Measurements from ENCODE around the gene PIN1. TPM values are rescaled to one million over a fixed set of nuclear protein-coding genes. Genes with fewer than 3 reads are reported as not detected.

The PIN1 gene
- total and polyA plus RNA-seq, 2 of the 8 experiments (the other 6 are each of a cell fraction or from before 2014, with no cell fraction given) = 78.3 to 90.8 TPM

GRCh38 chr19:9891609-9892373, 56.7 kb downstream of the PIN1 start:
- H2AFZ ChIP-seq (ENCODE audit: low read length) = no peak overlapping the region
- H3K4me2 ChIP-seq (ENCODE audit: insufficient read depth in 1 of 2, low read depth in 2 of 2, low read length in 2 of 2) = no peak overlapping the region
- H2BK120ac ChIP-seq (replicated peaks; ENCODE audit: low read depth, low read length) = no peak overlapping the region
- no peaks in the 10 kb centered on the region; a peak in 2 of 4 replicates for H3K79me2 ChIP-seq (ENCODE audit: control insufficient read depth in 1 of 2, insufficient read depth in 2 of 2, low read length in 2 of 2)
- H4K91ac ChIP-seq (replicated peaks; ENCODE audit: insufficient read length, low read length) = no peak overlapping the region
- H3K27ac ChIP-seq (ENCODE audit: low read depth, low read length) = no peak overlapping the region
- 85% methylated on average over 6 of the region's 6 CpGs; no CpG with 5 or more reads in 1 of the 2 experiments for WGBS, 2 experiments (ENCODE audit: extremely low coverage in 1 of 2, insufficient coverage in 1 of 2, insufficient read length in 1 of 2, insufficient replicate concordance in 2 of 2, low coverage in 1 of 2, low lambda C conversion rate in 2 of 2, missing lambda C conversion rate in 1 of 2)
- H3K18ac ChIP-seq (ENCODE audit: extremely low read depth, low read length) = no peak overlapping the region
- H3K4me3 ChIP-seq (ENCODE audit: extremely low read depth in 1 of 4, insufficient read depth in 2 of 4, low read depth in 3 of 4, low read length in 4 of 4) = no peak overlapping the region
- peaks cover 3 to 6% of the 10 kb centered on the region in 2 experiments for H4K20me1 ChIP-seq (replicated peaks in 1 of 2; ENCODE audit: control insufficient read depth in 1 of 2, insufficient read depth in 2 of 2, low read length in 2 of 2)
- H4K8ac ChIP-seq (ENCODE audit: extremely low read depth, insufficient read depth, low read length) = no peak overlapping the region
- H3K4me1 ChIP-seq (replicated peaks in 1 of 4; ENCODE audit: control insufficient read depth in 3 of 4, insufficient read depth in 4 of 4, low read length in 3 of 4) = no peaks in the 10 kb centered on the region
- no peak overlapping the region for H2BK12ac ChIP-seq (ENCODE audit: low read depth, low read length)
- H2BK20ac ChIP-seq (ENCODE audit: low read length) = no peak overlapping the region
- no peak overlapping the region for H3K4ac ChIP-seq (replicated peaks; ENCODE audit: insufficient read length, low read depth, low read length)
- TF ChIP-seq SP1 (IDR thresholded peaks at IDR 0.05; ENCODE audit: low read depth, low read length) (no peak), SRF (IDR thresholded peaks at IDR 0.05; ENCODE audit: low read depth, low read length) (no peak), MAX (IDR thresholded peaks at IDR 0.05) (no peak), EP300 (IDR thresholded peaks at IDR 0.05; ENCODE audit: borderline replicate concordance in 1 of 2, low read depth in 2 of 2, low read length in 2 of 2) (no peak), POLR2A (IDR thresholded peaks at IDR 0.05; ENCODE audit: control extremely low read depth in 1 of 2, low read depth in 2 of 2, low read length in 2 of 2) (no peak), HDAC2 (IDR thresholded peaks at IDR 0.05; ENCODE audit: borderline replicate concordance in 1 of 2, low read depth in 2 of 2, low read length in 2 of 2) (no peak), RFX5 (IDR thresholded peaks at IDR 0.05; ENCODE audit: borderline replicate concordance, low read depth, low read length) (no peak), TAF7 (optimal IDR thresholded peaks at IDR 0.05; ENCODE audit: borderline replicate concordance, low read depth, low read length) (no peak)
- CTCF ChIA-PET (ENCODE audit: partially characterized antibody) = no interaction called here
- H2BK5ac ChIP-seq (ENCODE audit: low read depth, low read length) = no peak overlapping the region
- POLR2A ChIA-PET (ENCODE audit: partially characterized antibody) = interaction anchor here (1.0 kb wide), 1 partner anchor 9 kb away, joined by 4 read pairs; no protein-coding TSS in a partner anchor
- no peak for FAIRE-seq
- H3K14ac ChIP-seq (ENCODE audit: insufficient read length) = no peak overlapping the region
- no peak overlapping the region for H4K5ac ChIP-seq (ENCODE audit: insufficient read length, low read depth, low read length)
- H3K36me3 ChIP-seq (ENCODE audit: control insufficient read depth in 2 of 4, insufficient read depth in 4 of 4, low read length in 3 of 4) = no peaks in the 10 kb centered on the region; a peak in 1 of 8 replicates
- no peak overlapping the region for H2BK15ac ChIP-seq (ENCODE audit: low read length)
- no peak overlapping the region for H3K9ac ChIP-seq (replicated peaks in 1 of 4; ENCODE audit: extremely low read depth in 1 of 4, low read depth in 3 of 4, low read length in 3 of 4)
- H3K23me2 ChIP-seq (ENCODE audit: low read depth, low read length) = no peaks in the 10 kb centered on the region
- no peaks in the 10 kb centered on the region; the same call in 1 of the 2 replicates for H3K79me1 ChIP-seq (ENCODE audit: low read depth, low read length)
- no peak for DNase-seq (ENCODE audit: low read depth in 1 of 2, low spot score in 2 of 2)
- no peaks in the 10 kb centered on the region for H3K9me3 ChIP-seq (ENCODE audit: insufficient read depth in 2 of 2, low read depth in 1 of 2, low read length in 1 of 2)
- no peaks in the 10 kb centered on the region for H3K27me3 ChIP-seq (replicated peaks in 1 of 4; ENCODE audit: control insufficient read depth in 3 of 4, extremely low read depth in 1 of 4, insufficient read depth in 3 of 4, low read length in 3 of 4)
- H3K56ac ChIP-seq (replicated peaks; ENCODE audit: insufficient read length, low read depth, low read length) = no peak overlapping the region
- no peak overlapping the region for H2AK5ac ChIP-seq (ENCODE audit: low read depth, low read length)
- no peak overlapping the region for H3K23ac ChIP-seq (ENCODE audit: insufficient read length)
